HG03460 (cell line): ENCODE measurements around the gene ATP6V1F.

Experiments
- ATAC-seq: cut with Tn5 transposase; IDR thresholded peaks from one replicate; pipeline ENCODE4 v1.9.1; 2021; ENCODE audit not compliant: unreplicated experiment

The ATP6V1F gene

GRCh38 chr7:128847721-128848211 lies 14.9 kb upstream of the ATP6V1F start:
- no peak for ATAC-seq

- no peak for ATAC-seq
Observed at GRCh38 chr7:128848289-128849155, 14.1 kb upstream of the ATP6V1F start.

GRCh38 chr7:128849156-128849515 lies 13.5 kb upstream of the ATP6V1F start:
- no peak for ATAC-seq

- ATAC-seq: no peak
Observed at GRCh38 chr7:128849804-128850490, 12.7 kb upstream of the ATP6V1F start.

GRCh38 chr7:128852537-128853254 lies 10.0 kb upstream of the ATP6V1F start:
- no peak for ATAC-seq

GRCh38 chr7:128853799-128854198 lies 8.9 kb upstream of the ATP6V1F start:
- ATAC-seq: no peak

GRCh38 chr7:128854396-128854795 lies 8.3 kb upstream of the ATP6V1F start:
- ATAC-seq: no peak

GRCh38 chr7:128855559-128855958 lies 7.1 kb upstream of the ATP6V1F start:
- ATAC-seq: no peak

GRCh38 chr7:128856001-128856718 lies 6.5 kb upstream of the ATP6V1F start:
- no peak for ATAC-seq

- no peak for ATAC-seq
Observed at GRCh38 chr7:128858380-128859231, 4.0 kb upstream of the ATP6V1F start.

- ATAC-seq: no peak
Observed at GRCh38 chr7:128859232-128860157, 3.2 kb upstream of the ATP6V1F start.

- no peak for ATAC-seq
Observed at GRCh38 chr7:128860158-128861073, 2.2 kb upstream of the ATP6V1F start.

- no peak for ATAC-seq
Observed at GRCh38 chr7:128861957-128862570, 592 bp upstream of the ATP6V1F start.

- ATAC-seq: peak; percentile 39
Observed at GRCh38 chr7:128863433-128863989, 855 bp downstream of the ATP6V1F start.

- no peak for ATAC-seq
Observed at GRCh38 chr7:128865303-128865702, 2.6 kb downstream of the ATP6V1F start.

- no peak for ATAC-seq
Observed at GRCh38 chr7:128865996-128866877, 3.6 kb downstream of the ATP6V1F start.
